ENCODE data around the gene PPP1R3F.

DNA sequence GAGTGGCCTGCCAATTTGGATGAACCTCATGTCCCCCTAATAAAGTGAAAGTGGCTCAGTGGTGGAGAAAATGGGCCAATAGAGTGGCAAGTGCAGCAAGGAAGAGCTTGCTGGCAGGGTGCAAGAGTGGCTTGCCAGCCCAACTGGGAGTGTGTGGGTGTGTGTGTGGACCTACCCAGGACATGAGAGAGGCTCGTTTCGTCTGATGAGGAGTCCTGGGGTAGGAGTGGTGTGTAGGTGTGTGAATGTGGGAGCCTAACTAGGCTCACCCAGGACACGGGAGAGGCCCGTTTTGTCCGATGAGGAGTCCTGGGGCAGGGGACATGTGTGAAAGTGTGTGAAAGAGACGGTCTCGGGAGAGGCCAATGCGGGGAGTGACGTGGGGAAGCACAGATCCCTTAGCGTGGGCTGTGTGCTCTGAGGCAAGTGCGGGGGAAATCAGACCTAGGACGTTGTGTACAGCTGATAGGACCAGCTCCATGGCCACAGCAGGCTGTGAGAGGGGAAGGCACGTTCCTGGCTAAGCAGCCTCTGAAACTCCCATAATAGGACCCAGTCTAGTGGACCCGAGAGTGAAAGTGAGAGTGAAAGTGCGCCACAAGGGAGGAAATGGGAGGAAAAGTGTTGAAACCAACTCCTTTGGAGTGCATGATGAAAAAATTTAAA is 39.1 kb downstream of the PPP1R3F start:
- TF ChIP-seq, protein P1, sequence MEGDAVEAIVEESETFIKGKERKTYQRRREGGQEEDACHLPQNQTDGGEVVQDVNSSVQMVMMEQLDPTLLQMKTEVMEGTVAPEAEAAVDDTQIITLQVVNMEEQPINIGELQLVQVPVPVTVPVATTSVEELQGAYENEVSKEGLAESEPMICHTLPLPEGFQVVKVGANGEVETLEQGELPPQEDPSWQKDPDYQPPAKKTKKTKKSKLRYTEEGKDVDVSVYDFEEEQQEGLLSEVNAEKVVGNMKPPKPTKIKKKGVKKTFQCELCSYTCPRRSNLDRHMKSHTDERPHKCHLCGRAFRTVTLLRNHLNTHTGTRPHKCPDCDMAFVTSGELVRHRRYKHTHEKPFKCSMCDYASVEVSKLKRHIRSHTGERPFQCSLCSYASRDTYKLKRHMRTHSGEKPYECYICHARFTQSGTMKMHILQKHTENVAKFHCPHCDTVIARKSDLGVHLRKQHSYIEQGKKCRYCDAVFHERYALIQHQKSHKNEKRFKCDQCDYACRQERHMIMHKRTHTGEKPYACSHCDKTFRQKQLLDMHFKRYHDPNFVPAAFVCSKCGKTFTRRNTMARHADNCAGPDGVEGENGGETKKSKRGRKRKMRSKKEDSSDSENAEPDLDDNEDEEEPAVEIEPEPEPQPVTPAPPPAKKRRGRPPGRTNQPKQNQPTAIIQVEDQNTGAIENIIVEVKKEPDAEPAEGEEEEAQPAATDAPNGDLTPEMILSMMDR (IDR thresholded peaks at IDR 0.05): no peak
- TF ChIP-seq POLR2AphosphoS5 (IDR thresholded peaks at IDR 0.05): no peak
- no peak for TF ChIP-seq POLR2A (IDR thresholded peaks at IDR 0.05)

Measured in transverse colon (tissue), 4 donors.